HG02763 (cell line): ENCODE results near the gene BIN1.

Experiments used
- ATAC-seq: cut with Tn5 transposase; IDR thresholded peaks from one replicate; pipeline ENCODE4 v1.9.1; 2021; ENCODE audit warnings: mild to moderate bottlenecking, moderate library complexity; ENCODE audit not compliant: unreplicated experiment

Gene BIN1

DNA sequence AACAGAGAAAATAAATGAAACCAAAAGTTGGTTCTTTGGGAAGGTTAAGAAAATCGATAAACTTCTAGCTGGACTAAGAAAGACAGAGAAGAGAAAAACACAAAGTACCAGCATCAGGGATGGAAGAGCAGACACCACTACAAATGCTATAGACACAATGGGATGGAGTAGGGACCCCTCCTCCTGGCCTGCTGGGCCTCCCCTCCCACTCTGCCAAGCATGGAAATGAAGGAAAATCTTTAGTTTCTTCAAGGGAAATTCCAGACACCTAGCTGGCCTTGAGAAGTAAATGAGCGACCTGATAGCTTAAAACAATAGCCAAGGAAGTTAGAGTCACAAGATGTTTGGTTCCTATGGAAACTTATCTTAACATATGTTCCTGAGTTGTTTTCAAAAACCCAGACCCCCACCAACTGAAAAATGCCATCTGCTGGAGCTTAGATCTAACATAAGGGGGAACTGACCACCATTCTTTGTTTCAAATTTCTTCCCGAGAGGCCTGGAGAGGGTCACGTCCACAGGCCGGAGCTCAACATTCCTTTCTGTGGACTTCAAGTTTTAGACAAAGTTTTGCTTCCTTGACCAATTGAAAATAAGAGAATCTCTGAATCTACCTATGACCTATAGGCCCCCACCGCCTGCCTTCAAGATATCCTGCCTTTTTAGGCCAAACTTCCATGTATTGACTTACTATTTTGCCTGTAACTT lies 101.9 kb downstream of the BIN1 start:
- no peak for ATAC-seq

DNA sequence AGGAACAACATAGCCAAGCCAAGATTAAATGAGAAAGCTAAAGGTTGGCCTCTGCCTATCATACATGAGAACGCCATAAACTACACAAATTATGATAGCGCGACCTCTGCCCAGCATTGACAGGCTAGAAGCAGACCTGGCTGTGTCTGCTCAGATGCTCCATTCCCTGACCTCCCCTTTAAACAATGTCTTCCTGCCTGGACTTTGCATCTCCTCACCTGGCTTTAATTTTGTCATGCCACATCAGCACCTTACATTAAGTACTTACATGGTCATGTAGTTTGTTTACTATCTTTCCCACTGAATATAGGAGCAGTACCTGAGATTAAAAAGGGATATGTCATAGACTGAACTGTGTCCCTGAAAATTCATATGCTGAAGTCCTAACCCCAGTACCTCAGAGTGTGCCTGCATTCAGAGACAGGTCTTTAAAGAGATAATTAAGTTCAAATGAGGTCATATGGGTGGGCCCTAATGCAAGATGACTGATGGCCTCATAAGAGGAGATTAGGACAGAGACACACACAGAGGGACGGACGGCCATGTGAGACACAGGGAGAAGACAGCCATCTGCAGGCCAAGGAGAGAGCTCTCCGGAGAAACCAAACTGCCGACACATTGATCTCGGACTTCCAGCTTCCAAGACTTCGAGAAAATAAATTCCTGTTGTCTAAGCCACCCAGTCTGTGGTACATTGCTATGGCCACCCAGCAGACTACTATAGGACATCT lies 103.7 kb downstream of the BIN1 start:
- no peak for ATAC-seq

DNA sequence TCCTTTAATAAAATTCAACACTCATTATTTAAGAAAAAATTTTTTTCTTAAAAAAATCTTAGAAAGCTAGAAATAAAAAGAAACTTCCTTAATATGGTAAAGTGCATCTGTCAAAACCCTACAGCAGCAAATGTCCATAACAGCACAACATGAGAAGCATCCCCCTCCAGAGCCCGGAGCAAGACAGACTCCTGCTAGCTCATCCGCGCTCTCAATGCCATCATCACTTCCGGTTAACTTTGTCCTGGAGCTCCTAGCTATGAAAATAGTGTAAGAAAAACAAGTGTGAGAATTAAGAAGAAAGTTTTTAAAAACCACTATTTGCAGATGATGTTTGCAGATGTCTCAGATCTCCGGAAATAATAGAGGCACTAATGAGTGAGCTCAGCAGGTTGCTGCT lies 105.2 kb downstream of the BIN1 start:
- no peak for ATAC-seq

DNA sequence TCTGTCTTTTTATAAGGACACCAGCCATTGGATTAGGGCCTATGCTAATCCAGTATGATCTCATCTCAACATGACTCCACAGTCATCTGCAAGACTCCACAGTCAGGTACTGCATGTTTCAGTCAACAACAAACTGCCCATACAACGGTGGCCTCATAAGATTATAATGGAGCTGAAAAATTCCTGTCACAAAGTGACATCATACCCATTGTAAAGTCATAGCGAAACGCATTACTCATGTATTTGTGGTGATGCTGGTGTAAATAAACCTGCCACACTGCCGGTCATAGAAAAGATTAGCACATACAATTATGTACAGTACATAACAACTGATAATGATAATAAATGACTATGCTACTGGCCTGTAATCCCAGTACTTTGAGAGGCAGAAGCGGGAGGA lies 106.0 kb downstream of the BIN1 start:
- no peak for ATAC-seq

DNA sequence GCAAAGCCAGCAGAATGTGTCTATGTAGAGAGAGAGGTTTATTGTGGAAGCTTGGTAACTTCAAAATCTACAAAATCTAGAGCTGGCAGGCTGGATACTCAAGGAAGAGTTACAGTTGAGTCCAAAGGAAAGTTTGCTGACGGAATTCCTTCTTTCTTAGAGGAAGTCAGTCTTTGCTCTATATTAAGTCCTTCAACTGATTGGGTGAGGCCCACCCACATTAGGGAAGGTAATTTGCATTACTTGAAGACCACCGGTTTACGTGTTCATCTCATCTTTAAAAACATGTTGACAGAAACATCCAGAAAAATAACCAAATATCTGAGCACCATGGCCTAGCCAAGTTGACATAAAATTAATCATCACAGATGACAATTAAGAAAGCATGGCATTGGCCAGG lies 106.8 kb downstream of the BIN1 start:
- no peak for ATAC-seq

DNA sequence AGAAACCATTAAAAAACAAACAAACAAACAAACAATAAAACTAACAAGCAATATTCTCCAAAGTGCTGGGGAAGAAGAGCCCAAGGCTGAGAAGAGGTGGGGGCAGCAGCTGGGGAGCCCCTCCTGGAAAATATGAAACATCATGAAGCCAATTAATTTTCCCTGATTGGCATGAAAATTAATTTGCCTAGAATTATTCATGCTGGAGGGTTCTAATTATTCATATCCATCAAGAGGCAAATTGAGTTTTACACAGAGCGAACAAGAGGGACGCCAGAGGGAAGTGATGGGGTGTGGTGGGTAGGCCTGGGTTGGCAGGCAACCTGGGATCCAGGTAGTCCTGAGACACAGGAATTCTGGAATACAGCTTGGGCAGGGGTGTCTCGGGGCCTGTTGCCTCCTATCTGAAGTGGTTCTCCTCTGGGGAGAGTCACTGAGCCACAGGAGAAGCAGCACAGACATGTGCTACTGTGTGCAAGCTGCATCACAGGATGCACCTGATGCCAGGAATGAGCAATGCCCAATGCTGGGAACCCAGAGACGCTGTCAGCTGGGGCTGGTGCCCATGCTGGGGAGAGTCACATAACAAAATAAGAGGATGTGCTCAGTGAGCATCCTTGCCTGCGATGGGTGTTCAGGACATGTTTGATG lies 107.7 kb downstream of the BIN1 start:
- no peak for ATAC-seq

DNA sequence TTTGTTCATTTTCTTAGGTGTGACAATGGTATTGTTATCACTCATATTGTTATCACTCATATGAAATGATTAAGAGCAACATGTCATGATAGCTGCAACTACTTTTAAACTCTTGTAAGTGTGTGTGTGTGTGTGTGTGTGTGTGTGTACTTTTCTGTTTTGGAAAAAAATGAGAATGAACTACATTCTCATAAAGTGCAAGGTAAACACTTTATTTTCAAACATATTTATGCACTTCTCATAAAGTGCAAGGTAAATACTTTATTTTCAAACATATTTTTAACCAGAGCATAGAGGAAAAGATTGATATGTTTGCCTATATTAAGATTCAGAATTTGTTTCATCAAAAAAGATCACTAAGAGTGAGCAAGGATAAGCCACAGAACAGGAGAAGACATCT lies 108.5 kb downstream of the BIN1 start:
- no peak for ATAC-seq
